HCT116 (cell line): ENCODE data around the gene GOLGA8Q. TPM values are rescaled to one million over a fixed set of nuclear protein-coding genes. Genes with fewer than 3 reads are reported as not detected.
"Not testable (repeated sequence)": the region's sequence is repeated elsewhere in the genome, so short reads cannot be mapped to it uniquely, and the experiment has no call there.

ENCODE experiments used
- ATAC-seq: fragments of 200-7000 bp; cut with Tn5 transposase; 2 replicates; pipeline ENCODE4 v1.9.1; 2020; ENCODE audit warnings: mild to moderate bottlenecking, moderate library complexity
- BruUV-seq: library from RNA; stranded (reverse); fragments of 400-500 nt; replicated peaks from 2 replicates; lab custom pipeline; 2021; lab: Mats Ljungman, UMichigan
- CTCF ChIA-PET: fragments of 300-600 bp; sonication (Branson Sonifier 250); formaldehyde crosslinking; loops from one replicate; lab custom pipeline; 2021; ENCODE audit warnings: antibody characterized with exemption; lab: Charles Lee
- POLR2A ChIA-PET: fragments of 300-600, 350-600 bp; sonication (Branson Sonifier 250); formaldehyde crosslinking; loops from one replicate; lab custom pipeline; 2021; ENCODE audit warnings: antibody characterized with exemption; lab: Charles Lee
- RAD21 ChIA-PET, 2 experiments: fragments of 300-600 bp; sonication (Branson Sonifier 250); formaldehyde crosslinking; loops; one replicate each; lab custom pipeline; 2023; ENCODE audit warnings: low total read pairs in 2 of 2; ENCODE audit not compliant: uncharacterized antibody in 2 of 2, unreplicated experiment in 2 of 2, low non-redundant PET in 1 of 2; lab: Charles Lee
- DNase-seq: peaks from one replicate; pipeline ENCODE4 v3.0.0-alpha.2; 2010; ENCODE audit warnings: low read depth, low spot score
- H2AFZ ChIP-seq: fragments of 200-600 bp; shearing (Covaris generic), sonication (generic); 2 replicates; pipeline ENCODE4 v1.6.1; 2017; ENCODE audit warnings: low read depth, mixed run types, mixed read lengths, antibody characterized with exemption, low read length; ENCODE audit not compliant: poor library complexity, severe bottlenecking
- H3K27ac ChIP-seq: 2 replicates; pipeline ENCODE4 v1.5.1; 2012; ENCODE audit warnings: low read depth, low read length
- H3K27me3 ChIP-seq: fragments of 200-600 bp; sonication (generic); 2 replicates; pipeline ENCODE4 v1.6.1; 2016; ENCODE audit warnings: mixed run types, low read length, mixed read lengths; ENCODE audit not compliant: insufficient read depth
- H3K36me3 ChIP-seq, 2 experiments: fragments of 200-500 bp in 1 of 2; fragments of 200-600 bp in 1 of 2; sonication (Bioruptor generic) in 1 of 2; sonication (generic) in 1 of 2; 2 replicates each; pipeline versions ENCODE4 v1.5.1 to v1.6.1; 2014 to 2016; ENCODE audit warnings: low read length in 2 of 2, inconsistent platforms in 1 of 2, mixed read lengths in 1 of 2, mixed run types in 1 of 2; ENCODE audit not compliant: insufficient read depth in 2 of 2, control insufficient read depth in 1 of 2
- H3K4me1 ChIP-seq, 2 experiments: fragments of 200-600 bp in 1 of 2; sonication (generic) in 1 of 2; 2 replicates each; pipeline versions ENCODE4 v1.5.1 to v1.6.1; 2012 to 2017; ENCODE audit warnings: low read length in 2 of 2, inconsistent platforms in 1 of 2, mild to moderate bottlenecking in 1 of 2, mixed read lengths in 1 of 2, mixed run types in 1 of 2, moderate library complexity in 1 of 2; ENCODE audit not compliant: insufficient read depth in 2 of 2, control insufficient read depth in 1 of 2
- H3K4me2 ChIP-seq: fragments of 200-600 bp; sonication (generic); 2 replicates; pipeline ENCODE4 v1.6.1; 2017; ENCODE audit warnings: mixed run types, low read length, mixed read lengths
- H3K4me3 ChIP-seq, 2 experiments: fragments of 200-600 bp in 1 of 2; sonication (generic) in 1 of 2; replicated peaks in 1 of 2; 2 replicates each; pipeline ENCODE4 v1.5.1; 2011 to 2016; ENCODE audit warnings: low read length in 2 of 2, control low read depth in 1 of 2, low read depth in 1 of 2, mild to moderate bottlenecking in 1 of 2, mixed read lengths in 1 of 2, mixed run types in 1 of 2
- H3K79me2 ChIP-seq: fragments of 200-600 bp; sonication (generic); 2 replicates; pipeline ENCODE4 v1.6.1; 2017; ENCODE audit warnings: mild to moderate bottlenecking, mixed run types, low read length, moderate library complexity, mixed read lengths; ENCODE audit not compliant: insufficient read depth
- H3K9ac ChIP-seq: fragments of 200-600 bp; sonication (generic); 2 replicates; pipeline ENCODE4 v1.6.1; 2016; ENCODE audit warnings: low read length, mixed read lengths
- H3K9me2 ChIP-seq: fragments of 200-600 bp; sonication (generic), shearing (Covaris generic); 2 replicates; pipeline ENCODE4 v1.6.1; 2017; ENCODE audit warnings: mixed run types, mild to moderate bottlenecking, moderate library complexity; ENCODE audit not compliant: insufficient read depth
- H3K9me3 ChIP-seq, 2 experiments: fragments of 200-500 bp in 1 of 2; fragments of 200-600 bp in 1 of 2; sonication (Bioruptor generic) in 1 of 2; sonication (generic) in 1 of 2; 2 replicates each; pipeline ENCODE4 v1.6.1; 2014 to 2017; ENCODE audit warnings: low read length in 2 of 2, mixed read lengths in 2 of 2, inconsistent platforms in 1 of 2, low read depth in 1 of 2, mild to moderate bottlenecking in 1 of 2, mixed run types in 1 of 2, moderate library complexity in 1 of 2; ENCODE audit not compliant: control insufficient read depth in 1 of 2, insufficient read depth in 1 of 2
- H4K20me1 ChIP-seq: fragments of 200-600 bp; sonication (generic), shearing (Covaris generic); 2 replicates; pipeline ENCODE4 v1.6.1; 2017; ENCODE audit warnings: mixed run types, mild to moderate bottlenecking, moderate library complexity; ENCODE audit not compliant: insufficient read depth
- intact Hi-C: fragments of 100-400 bp; cut with micrococcal nuclease; formaldehyde crosslinking; loops from 2 replicates; pipeline ENCODE4 v1.10.0; 2022
- total RNA-seq: library from RNA; stranded (reverse); gene quantifications from one replicate; pipeline ENCODE4 v1.2.1, GENCODE V29; 2021; ENCODE audit not compliant: unreplicated experiment

GOLGA8Q gene
- total RNA-seq, 1 experiment from 2014 or later: not detected

DNA sequence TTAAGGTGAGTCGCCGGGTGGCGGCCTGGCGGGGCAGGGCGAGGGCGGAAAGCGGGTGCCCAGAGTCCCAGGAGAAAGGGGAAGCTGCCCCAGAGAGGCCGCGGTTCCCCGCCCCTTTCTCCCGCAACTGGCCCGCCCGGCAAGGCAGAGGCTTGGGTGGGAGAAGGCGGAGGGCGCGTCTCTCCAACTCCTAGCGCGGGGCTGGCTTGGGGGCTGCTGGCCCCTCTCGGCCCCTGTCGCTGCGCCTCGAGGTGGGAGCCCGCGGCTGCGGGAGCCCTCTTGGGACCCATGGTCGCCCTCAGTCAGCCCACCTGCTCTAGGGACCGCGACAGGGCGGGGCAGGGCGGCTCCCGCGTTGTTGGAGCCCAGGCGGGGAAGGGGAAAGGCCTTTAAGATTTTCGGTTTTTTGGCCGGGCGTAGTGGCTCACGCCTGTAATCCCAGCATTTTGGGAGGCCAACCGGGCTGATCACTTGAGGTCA, 21.2 kb downstream of the GOLGA8Q start:
- H3K9ac ChIP-seq, H3K4me2 ChIP-seq, H3K27ac ChIP-seq, DNase-seq, POLR2A ChIA-PET, H3K4me1 ChIP-seq, CTCF ChIA-PET, H3K9me2 ChIP-seq, intact Hi-C loops, RAD21 ChIA-PET, H3K4me3 ChIP-seq, H2AFZ ChIP-seq, H3K36me3 ChIP-seq, H3K9me3 ChIP-seq, H3K27me3 ChIP-seq, H3K79me2 ChIP-seq, H4K20me1 ChIP-seq: not testable (repeated sequence)
- TSS peak; percentile 78 for BruUV-seq
- ATAC-seq: peak; percentile 80

- H3K4me1 ChIP-seq, H4K20me1 ChIP-seq, CTCF ChIA-PET, DNase-seq, H3K79me2 ChIP-seq, H3K27me3 ChIP-seq, H3K9me3 ChIP-seq, H3K27ac ChIP-seq, H3K36me3 ChIP-seq, H2AFZ ChIP-seq, H3K9ac ChIP-seq, H3K4me3 ChIP-seq, intact Hi-C loops, ATAC-seq, H3K4me2 ChIP-seq, RAD21 ChIA-PET, H3K9me2 ChIP-seq, BruUV-seq, POLR2A ChIA-PET: not testable (repeated sequence)
Observed at GRCh38 chr15:30579394-30579970, 27.6 kb downstream of the GOLGA8Q start.

- H3K4me3 ChIP-seq, H3K27me3 ChIP-seq, CTCF ChIA-PET: not testable (repeated sequence)
Observed at GRCh38 chr15:30580716-30581115, 28.9 kb downstream of the GOLGA8Q start.

GRCh38 chr15:30598953-30599352, 47.1 kb downstream of the GOLGA8Q start:
- H3K36me3 ChIP-seq, BruUV-seq, H3K4me3 ChIP-seq, H3K9ac ChIP-seq, POLR2A ChIA-PET, H3K9me2 ChIP-seq, H4K20me1 ChIP-seq, H3K27me3 ChIP-seq, DNase-seq, H3K27ac ChIP-seq, H3K4me2 ChIP-seq, H3K79me2 ChIP-seq, H3K4me1 ChIP-seq, CTCF ChIA-PET, H2AFZ ChIP-seq, ATAC-seq, RAD21 ChIA-PET, H3K9me3 ChIP-seq, intact Hi-C loops: not testable (repeated sequence)

More at GRCh38 chr15:30580716-30581115, 28.9 kb downstream of the GOLGA8Q start:
- H4K20me1 ChIP-seq, DNase-seq, H2AFZ ChIP-seq, RAD21 ChIA-PET, H3K36me3 ChIP-seq, H3K4me1 ChIP-seq, H3K4me2 ChIP-seq, H3K79me2 ChIP-seq, H3K27ac ChIP-seq, intact Hi-C loops, H3K9ac ChIP-seq, POLR2A ChIA-PET, ATAC-seq, H3K9me3 ChIP-seq, BruUV-seq, H3K9me2 ChIP-seq: not testable (repeated sequence)
